Right renal cortex interstitium (tissue), 3 donors: ENCODE data around the gene TSPAN31. TPM values are rescaled to one million over a fixed set of nuclear protein-coding genes. Genes with fewer than 3 reads are reported as not detected.
"Not testable (repeated sequence)": the region's sequence is repeated elsewhere in the genome, so short reads cannot be mapped to it uniquely, and the experiment has no call there.

Experiments used
- DNase-seq, 3 donors: peaks; one replicate each; pipeline ENCODE4 v3.0.0-alpha.2; 2013; ENCODE audit warnings: low read depth in 3 of 3, low spot score in 2 of 3
- polyA plus RNA-seq, 3 donors: library from polyadenylated mRNA; unstranded; fragments of 120-200 nt; gene quantifications; one replicate each; pipeline ENCODE4 v1.2.1, GENCODE V29; 2013; ENCODE audit not compliant: insufficient read length in 3 of 3

TSPAN31 gene
- polyA plus RNA-seq, 3 donors = 97.4 to 110 (median 109) TPM

- DNase-seq = not testable (repeated sequence)
These were observed 22.8 kb upstream of the TSPAN31 start for GRCh38 chr12:57721846-57722608.

- no peak for DNase-seq
These were observed 21.9 kb upstream of the TSPAN31 start for GRCh38 chr12:57722716-57723629.

GRCh38 chr12:57723630-57723962, 21.2 kb upstream of the TSPAN31 start:
- no peak for DNase-seq

GRCh38 chr12:57724003-57724935, 20.6 kb upstream of the TSPAN31 start:
- no peak for DNase-seq

GRCh38 chr12:57724936-57725740, 19.7 kb upstream of the TSPAN31 start:
- no peak for DNase-seq

GRCh38 chr12:57725851-57726150, 19.0 kb upstream of the TSPAN31 start:
- DNase-seq = no peak

- DNase-seq = no peak
These were observed 18.5 kb upstream of the TSPAN31 start for GRCh38 chr12:57726151-57726883.

GRCh38 chr12:57726884-57727757, 17.7 kb upstream of the TSPAN31 start:
- DNase-seq = no peak

GRCh38 chr12:57727758-57728395, 17.0 kb upstream of the TSPAN31 start:
- DNase-seq = no peak

GRCh38 chr12:57729321-57729844, 15.5 kb upstream of the TSPAN31 start:
- no peak for DNase-seq

- DNase-seq = no peak
These were observed 14.3 kb upstream of the TSPAN31 start for GRCh38 chr12:57730336-57731067.

GRCh38 chr12:57731411-57732080, 13.3 kb upstream of the TSPAN31 start:
- no peak for DNase-seq

GRCh38 chr12:57732270-57732669, 12.6 kb upstream of the TSPAN31 start:
- no peak for DNase-seq

- DNase-seq = no peak
These were observed 11.9 kb upstream of the TSPAN31 start for GRCh38 chr12:57732726-57733593.

GRCh38 chr12:57733928-57734327, 10.9 kb upstream of the TSPAN31 start:
- DNase-seq = no peak

GRCh38 chr12:57734591-57734990, 10.2 kb upstream of the TSPAN31 start:
- DNase-seq = no peak
